ENCODE data around the gene KRT78.
A peak's percentile ranks its signal among the peaks of the same experiment; 100 is the strongest.

Gene KRT78

GRCh38 chr12:52874573-52875435 is 26.0 kb upstream of the KRT78 start:
- H3K79me2 ChIP-seq (ENCODE audit: low read length) = no peaks in the 10 kb centered on the region
- peak overlapping the region; percentile 100 for H3K4me2 ChIP-seq (ENCODE audit: low read length)
- peak overlapping the region; percentile 74 for H3K9ac ChIP-seq (ENCODE audit: low read length)
- peaks cover 12% of the 10 kb centered on the region for H3K4me1 ChIP-seq (ENCODE audit: low read length)
- no peak overlapping the region for H3K27ac ChIP-seq (ENCODE audit: low read length)
- peak overlapping the region; percentile 81 for H3K4me3 ChIP-seq (ENCODE audit: low read length)
- H3K36me3 ChIP-seq (replicated peaks; ENCODE audit: low read depth, low read length) = no peaks in the 10 kb centered on the region
- H3K9me3 ChIP-seq (ENCODE audit: insufficient read depth, low read length) = no peaks in the 10 kb centered on the region
- peak overlapping the region; percentile 91; the same call in 1 of the 2 replicates for H2AFZ ChIP-seq (ENCODE audit: low read depth, low read length)
- no peak for TF ChIP-seq EZH2phosphoT487 (IDR thresholded peaks at IDR 0.05; ENCODE audit: low read depth)
- no peak for TF ChIP-seq CTCF (IDR thresholded peaks at IDR 0.05; ENCODE audit: low read depth, low read length)
- no peaks in the 10 kb centered on the region for H4K20me1 ChIP-seq (ENCODE audit: insufficient read depth, low read length)
- H3K27me3 ChIP-seq (ENCODE audit: low read depth, low read length) = peaks cover 8% of the 10 kb centered on the region

- Histone ChIP-seq H3K27me3 (ENCODE audit: low read depth, low read length) (peaks cover 8% of the 10 kb centered on the region), H2AFZ (ENCODE audit: low read depth, low read length) (peak overlapping the region; percentile 91), H3K9ac (ENCODE audit: low read length) (peak overlapping the region; percentile 74), H3K27ac (ENCODE audit: low read length) (no peak overlapping the region), H3K4me2 (ENCODE audit: low read length) (peak overlapping the region; percentile 100), H3K79me2 (ENCODE audit: low read length) (no peaks in the 10 kb centered on the region), H4K20me1 (ENCODE audit: insufficient read depth, low read length) (no peaks in the 10 kb centered on the region), H3K4me1 (ENCODE audit: low read length) (peaks cover 12% of the 10 kb centered on the region), H3K9me3 (ENCODE audit: insufficient read depth, low read length) (no peaks in the 10 kb centered on the region), H3K36me3 (replicated peaks; ENCODE audit: low read depth, low read length) (no peaks in the 10 kb centered on the region), H3K4me3 (ENCODE audit: low read length) (peak overlapping the region; percentile 81)
- TF ChIP-seq EZH2phosphoT487 (IDR thresholded peaks at IDR 0.05; ENCODE audit: low read depth) = no peak
- no peak for TF ChIP-seq CTCF (IDR thresholded peaks at IDR 0.05; ENCODE audit: low read depth, low read length)
Measured at GRCh38 chr12:52873832-52874572, 25.2 kb upstream of the KRT78 start.

- no peaks in the 10 kb centered on the region for H3K9me3 ChIP-seq (ENCODE audit: insufficient read depth, low read length)
- H3K4me1 ChIP-seq (ENCODE audit: low read length) = peaks cover 12% of the 10 kb centered on the region
- no peak overlapping the region for H2AFZ ChIP-seq (ENCODE audit: low read depth, low read length)
- H3K4me3 ChIP-seq (ENCODE audit: low read length) = peak overlapping the region; percentile 81
- peaks cover 8% of the 10 kb centered on the region for H3K27me3 ChIP-seq (ENCODE audit: low read depth, low read length)
- H3K27ac ChIP-seq (ENCODE audit: low read length) = no peak overlapping the region
- no peaks in the 10 kb centered on the region for H3K79me2 ChIP-seq (ENCODE audit: low read length)
- H3K36me3 ChIP-seq (replicated peaks; ENCODE audit: low read depth, low read length) = no peaks in the 10 kb centered on the region
- TF ChIP-seq EZH2phosphoT487 (IDR thresholded peaks at IDR 0.05; ENCODE audit: low read depth) = no peak
- TF ChIP-seq CTCF (IDR thresholded peaks at IDR 0.05; ENCODE audit: low read depth, low read length) = no peak
- H3K9ac ChIP-seq (ENCODE audit: low read length) = peak overlapping the region; percentile 58; the same call in 1 of the 2 replicates
- peak overlapping the region; percentile 100 for H3K4me2 ChIP-seq (ENCODE audit: low read length)
- no peaks in the 10 kb centered on the region for H4K20me1 ChIP-seq (ENCODE audit: insufficient read depth, low read length)
Measured at GRCh38 chr12:52873513-52873831, 24.7 kb upstream of the KRT78 start.
